Measurements from ENCODE around the gene CABP5. TPM values are rescaled to one million over a fixed set of nuclear protein-coding genes. Genes with fewer than 3 reads are reported as not detected.

CABP5 gene
- total RNA-seq, 1 experiment from 2014 or later, result not detected

DNA sequence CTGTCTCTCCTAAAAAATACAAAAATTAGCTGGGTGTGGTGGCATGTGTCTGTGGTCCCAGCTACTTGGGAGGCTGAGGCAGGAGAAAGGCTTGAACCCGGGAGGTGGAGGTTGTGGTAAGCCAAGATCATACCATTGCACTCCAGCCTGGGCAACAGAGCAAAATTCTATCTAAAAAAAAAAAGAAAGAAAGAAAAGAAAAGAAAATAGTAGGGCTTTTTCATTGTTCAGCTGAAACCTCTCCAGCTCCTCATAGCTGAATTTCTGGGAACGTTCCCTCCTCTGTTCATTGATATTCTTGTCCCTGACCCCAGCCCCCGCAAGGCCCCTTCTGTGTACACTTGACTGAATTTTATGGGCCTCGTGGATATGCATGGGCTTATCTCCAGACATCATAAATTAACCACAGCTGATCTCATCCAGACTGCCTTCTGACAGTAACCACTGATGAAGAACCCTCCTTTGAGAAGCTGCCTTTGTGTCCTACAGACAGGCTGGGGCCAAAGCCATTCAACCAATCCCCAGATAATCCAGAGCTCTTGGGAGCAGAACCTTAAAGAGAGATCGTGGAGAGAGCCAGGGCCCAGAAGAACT lies 49.6 kb downstream of the CABP5 start, which contains the start of gene ELSPBP1:
Gene ELSPBP1, plus strand, starts transcription at position 424 of the 594 bp plus-strand sequence. CDS start 14,036 bp downstream, outside the sequence.
- Mint-ChIP-seq H3K9me3 (ENCODE audit: unreplicated experiment) (no peaks in the 10 kb centered on the region), H3K4me3 (ENCODE audit: unreplicated experiment) (no peak within 1 kb of the TSS), H3K4me1 (ENCODE audit: low read depth, unreplicated experiment) (no peaks in the 10 kb centered on the region), H3K36me3 (ENCODE audit: insufficient read depth, unreplicated experiment) (no peaks in the 10 kb centered on the region), H3K27ac (ENCODE audit: unreplicated experiment) (no peak within 1 kb of the TSS), H3K27me3 (ENCODE audit: insufficient read depth, unreplicated experiment) (peaks cover 28% of the 10 kb centered on the region)
- Histone ChIP-seq H3K9me3 (no peaks in the 10 kb centered on the region), H3K4me3 (ENCODE audit: low read depth, low read length) (no peak within 1 kb of the TSS), H3K27me3 (replicated peaks; ENCODE audit: control insufficient read depth, insufficient read depth, low read length) (peaks cover 2% of the 10 kb centered on the region), H3K36me3 (ENCODE audit: control insufficient read depth, insufficient read depth, low read length) (no peaks in the 10 kb centered on the region), H3K4me1 (no peaks in the 10 kb centered on the region)
- no peak for DNase-seq
- BruUV-seq (replicated peaks), result no TSS peak
- CTCF ChIA-PET, result no interaction called here
- TF ChIP-seq, protein P1, sequence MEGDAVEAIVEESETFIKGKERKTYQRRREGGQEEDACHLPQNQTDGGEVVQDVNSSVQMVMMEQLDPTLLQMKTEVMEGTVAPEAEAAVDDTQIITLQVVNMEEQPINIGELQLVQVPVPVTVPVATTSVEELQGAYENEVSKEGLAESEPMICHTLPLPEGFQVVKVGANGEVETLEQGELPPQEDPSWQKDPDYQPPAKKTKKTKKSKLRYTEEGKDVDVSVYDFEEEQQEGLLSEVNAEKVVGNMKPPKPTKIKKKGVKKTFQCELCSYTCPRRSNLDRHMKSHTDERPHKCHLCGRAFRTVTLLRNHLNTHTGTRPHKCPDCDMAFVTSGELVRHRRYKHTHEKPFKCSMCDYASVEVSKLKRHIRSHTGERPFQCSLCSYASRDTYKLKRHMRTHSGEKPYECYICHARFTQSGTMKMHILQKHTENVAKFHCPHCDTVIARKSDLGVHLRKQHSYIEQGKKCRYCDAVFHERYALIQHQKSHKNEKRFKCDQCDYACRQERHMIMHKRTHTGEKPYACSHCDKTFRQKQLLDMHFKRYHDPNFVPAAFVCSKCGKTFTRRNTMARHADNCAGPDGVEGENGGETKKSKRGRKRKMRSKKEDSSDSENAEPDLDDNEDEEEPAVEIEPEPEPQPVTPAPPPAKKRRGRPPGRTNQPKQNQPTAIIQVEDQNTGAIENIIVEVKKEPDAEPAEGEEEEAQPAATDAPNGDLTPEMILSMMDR (IDR thresholded peaks at IDR 0.05; ENCODE audit: insufficient read depth in 1 of 2, low read depth in 1 of 2, low read length in 1 of 2, severe bottlenecking in 1 of 2, unreplicated experiment in 1 of 2), result no peak
- POLR2A ChIA-PET, result no interaction called here
- intact Hi-C loops (cut with micrococcal nuclease; ENCODE audit: unreplicated experiment), result no loop called here

DNA sequence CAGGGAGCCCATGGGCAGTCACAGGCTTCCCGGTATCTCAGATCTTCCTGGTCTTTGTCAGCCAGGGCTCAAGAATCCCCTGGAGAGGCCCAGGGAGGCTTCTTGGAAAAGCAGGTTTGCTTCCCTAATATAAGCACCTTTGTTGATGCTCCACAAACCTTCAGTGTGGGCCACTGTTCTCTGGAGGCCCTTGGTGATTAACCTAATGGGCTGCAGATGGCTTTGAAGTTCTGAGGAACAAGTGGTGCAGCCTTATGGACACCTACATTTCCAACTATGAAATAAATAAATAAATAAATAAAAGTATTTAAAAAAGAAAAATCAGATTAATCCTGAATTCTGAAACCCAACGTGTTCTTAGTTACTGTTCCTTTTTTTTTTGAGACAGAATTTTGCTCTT lies 51.8 kb downstream of the CABP5 start, which contains the start of gene BSPH1:
Gene BSPH1, minus strand, starts transcription at position 101 of the 400 bp plus-strand sequence. Its CDS starts 89 bp downstream, at position 12.
- H3K36me3 ChIP-seq (ENCODE audit: control insufficient read depth, insufficient read depth, low read length), result no peaks in the 10 kb centered on the region
- H3K4me3 ChIP-seq (ENCODE audit: low read depth, low read length), result no peak within 1 kb of the TSS
- H3K36me3 Mint-ChIP-seq (ENCODE audit: insufficient read depth, unreplicated experiment), result no peaks in the 10 kb centered on the region
- POLR2A ChIA-PET, result no interaction called here
- intact Hi-C loops (cut with micrococcal nuclease; ENCODE audit: unreplicated experiment), result no loop called here
- DNase-seq, result no peak
- H3K27me3 Mint-ChIP-seq (ENCODE audit: insufficient read depth, unreplicated experiment), result peaks cover 32% of the 10 kb centered on the region
- H3K9me3 Mint-ChIP-seq (ENCODE audit: unreplicated experiment), result no peaks in the 10 kb centered on the region
- TF ChIP-seq, protein P1 (IDR thresholded peaks at IDR 0.05; ENCODE audit: insufficient read depth in 1 of 2, low read depth in 1 of 2, low read length in 1 of 2, severe bottlenecking in 1 of 2, unreplicated experiment in 1 of 2), result no peak
- CTCF ChIA-PET, result interaction anchor here (0.7 kb wide), 1 partner anchor 87 kb away, joined by 5 read pairs; no protein-coding TSS in a partner anchor
- no peaks in the 10 kb centered on the region for H3K4me1 ChIP-seq
- no peak within 1 kb of the TSS for H3K27ac Mint-ChIP-seq (ENCODE audit: unreplicated experiment)
- no TSS peak for BruUV-seq (replicated peaks)
- H3K9me3 ChIP-seq, result no peaks in the 10 kb centered on the region
- no peaks in the 10 kb centered on the region for H3K4me1 Mint-ChIP-seq (ENCODE audit: low read depth, unreplicated experiment)
- H3K4me3 Mint-ChIP-seq (ENCODE audit: unreplicated experiment), result no peak within 1 kb of the TSS
- peaks cover 6% of the 10 kb centered on the region for H3K27me3 ChIP-seq (replicated peaks; ENCODE audit: control insufficient read depth, insufficient read depth, low read length)

DNA sequence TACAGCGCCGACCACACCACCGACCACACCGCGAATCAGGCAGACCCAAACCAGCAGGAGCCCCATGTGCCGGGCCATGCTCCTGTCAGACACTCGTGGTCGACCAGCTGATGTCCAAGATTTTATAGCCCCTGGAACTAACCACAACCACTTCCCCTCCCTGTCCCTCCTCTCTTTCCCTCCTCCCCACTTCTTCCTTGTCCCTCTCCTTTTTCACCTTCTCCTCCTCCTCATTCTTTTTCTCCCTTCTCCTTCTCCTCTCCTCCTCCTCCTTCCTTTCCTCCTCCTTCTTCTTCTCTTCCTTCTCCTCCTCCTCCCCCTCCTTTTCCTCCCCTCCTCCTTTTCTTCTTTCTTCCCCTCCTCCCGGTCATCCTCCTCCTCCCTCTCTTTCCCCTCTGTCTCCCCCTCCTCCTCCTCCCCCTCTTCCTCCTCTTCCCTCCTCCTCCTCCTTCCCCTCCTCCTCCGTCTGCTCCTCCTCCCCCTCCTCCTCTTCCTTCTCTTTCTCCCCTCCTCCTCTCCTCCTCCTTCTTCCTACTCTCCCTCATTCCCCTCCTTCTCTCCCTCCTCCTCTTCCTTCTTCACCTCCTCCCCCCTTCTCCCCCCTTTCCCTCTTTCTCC lies 52.6 kb downstream of the CABP5 start:
- no peaks in the 10 kb centered on the region for H3K36me3 Mint-ChIP-seq (ENCODE audit: insufficient read depth, unreplicated experiment)
- ChIA-PET CTCF (interaction anchor here (0.7 kb wide), 1 partner anchor 88 kb away, joined by 5 read pairs; no protein-coding TSS in a partner anchor), POLR2A (no interaction called here)
- no peaks in the 10 kb centered on the region for H3K9me3 Mint-ChIP-seq (ENCODE audit: unreplicated experiment)
- TF ChIP-seq, protein P1 (IDR thresholded peaks at IDR 0.05; ENCODE audit: insufficient read depth in 1 of 2, low read depth in 1 of 2, low read length in 1 of 2, severe bottlenecking in 1 of 2, unreplicated experiment in 1 of 2), result no peak
- no peaks in the 10 kb centered on the region for H3K4me1 Mint-ChIP-seq (ENCODE audit: low read depth, unreplicated experiment)
- H3K27me3 Mint-ChIP-seq (ENCODE audit: insufficient read depth, unreplicated experiment), result peaks cover 30% of the 10 kb centered on the region
- no peaks in the 10 kb centered on the region for H3K4me1 ChIP-seq
- H3K4me3 ChIP-seq (ENCODE audit: low read depth, low read length), result no peak overlapping the region
- no peak overlapping the region for H3K27ac Mint-ChIP-seq (ENCODE audit: unreplicated experiment)
- no peak for DNase-seq
- H3K4me3 Mint-ChIP-seq (ENCODE audit: unreplicated experiment), result no peak overlapping the region
- no peaks in the 10 kb centered on the region for H3K9me3 ChIP-seq
- H3K27me3 ChIP-seq (replicated peaks; ENCODE audit: control insufficient read depth, insufficient read depth, low read length), result peaks cover 6% of the 10 kb centered on the region
- BruUV-seq (replicated peaks), result no TSS peak
- no peaks in the 10 kb centered on the region for H3K36me3 ChIP-seq (ENCODE audit: control insufficient read depth, insufficient read depth, low read length)
- intact Hi-C loops (cut with micrococcal nuclease; ENCODE audit: unreplicated experiment), result no loop called here

Other genes with a start within 250 kb of the CABP5 start
- not detected in 2 replicates for gene TPRX1, start 239.5 kb downstream of the CABP5 start, total RNA-seq (2022)
- gene CRX, start 222.1 kb downstream of the CABP5 start, total RNA-seq (2022), result not detected in 2 replicates
- not detected in 2 replicates for gene TPRX2, start 184.8 kb downstream of the CABP5 start, total RNA-seq (2022)
- gene SULT2A1, start 157.8 kb downstream of the CABP5 start, total RNA-seq (2022), result 4.5 TPM in 2 replicates
- not detected in 2 replicates for gene BSPH1, start 51.9 kb downstream of the CABP5 start, total RNA-seq (2022)
- gene ELSPBP1, start 49.4 kb downstream of the CABP5 start, total RNA-seq (2022), result not detected in 2 replicates
- gene PLA2G4C, start 66.7 kb upstream of the CABP5 start, total RNA-seq (2022), result 1.5 and 2.4 TPM in 2 replicates
- gene LIG1, start 126.3 kb upstream of the CABP5 start, total RNA-seq (2022), result 78.7 and 88.2 TPM in 2 replicates
- gene ZSWIM9, start 126.6 kb upstream of the CABP5 start, total RNA-seq (2022), result 4.9 and 6.6 TPM in 2 replicates
- gene CARD8, start 211.8 kb upstream of the CABP5 start, total RNA-seq (2022), result 17.7 and 19.9 TPM in 2 replicates
- 8.7 and 9.3 TPM in 2 replicates for gene ZNF114, start 226.0 kb upstream of the CABP5 start, total RNA-seq (2022)

Measured in Caco-2 (cell line).